DMS79 (cell line): Measurements from ENCODE around the gene NSMF.

Source experiments
- DNase-seq: peaks from one replicate; lab custom pipeline; 2025; lab: John Stamatoyannopoulos, UW

Gene NSMF

DNA sequence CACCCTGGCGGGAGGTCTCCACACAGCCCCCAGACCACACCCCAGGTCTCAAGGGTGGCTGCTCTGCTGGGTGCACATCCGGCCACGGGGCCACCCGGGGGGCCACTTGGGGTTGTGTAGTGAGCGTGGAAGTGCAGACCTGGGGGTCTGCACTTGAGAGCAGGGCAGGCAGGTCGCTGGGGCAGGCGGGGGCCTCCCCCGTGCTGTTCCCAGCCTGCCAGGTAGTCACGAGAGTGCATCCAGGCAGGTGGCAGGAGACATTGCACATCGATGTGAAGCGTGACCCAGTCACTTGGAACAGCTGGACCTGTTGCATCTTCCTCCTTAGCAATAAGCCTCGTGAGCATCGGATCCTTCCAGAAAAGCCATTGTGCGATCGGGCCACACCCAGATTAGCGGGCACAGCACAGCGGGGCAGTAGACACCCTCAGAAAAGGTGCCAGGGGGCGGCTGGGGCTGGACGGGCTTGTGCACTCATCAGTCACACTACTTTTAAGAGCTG is 13.2 kb downstream of the NSMF start:
- DNase-seq, result peak; percentile 11

DNA sequence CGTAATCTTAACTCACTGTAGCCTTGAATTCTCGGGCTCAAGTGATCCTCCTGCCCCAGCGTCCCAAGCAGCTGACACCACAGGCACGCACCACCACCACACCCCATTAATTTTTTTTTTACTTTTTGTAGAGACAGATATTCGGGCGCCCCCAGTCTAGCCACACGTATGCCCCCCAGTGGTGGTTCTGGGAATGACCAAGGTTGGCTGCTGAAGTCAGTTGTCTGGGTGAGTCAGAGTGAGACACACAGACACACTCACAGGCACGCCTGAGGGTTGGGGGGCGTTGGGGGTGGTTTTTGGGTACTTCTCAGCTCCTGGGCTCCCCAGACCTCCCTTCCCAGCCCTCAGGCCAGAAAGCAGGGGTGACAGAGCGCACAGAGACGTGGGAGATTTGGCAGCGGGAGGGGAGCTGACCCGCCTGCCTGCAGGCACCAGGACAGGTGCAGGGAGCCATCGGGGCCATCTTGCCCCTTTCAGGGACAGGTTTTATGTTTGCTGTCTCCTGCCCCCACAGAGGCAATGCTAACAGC is 13.8 kb downstream of the NSMF start:
- no peak for DNase-seq

DNA sequence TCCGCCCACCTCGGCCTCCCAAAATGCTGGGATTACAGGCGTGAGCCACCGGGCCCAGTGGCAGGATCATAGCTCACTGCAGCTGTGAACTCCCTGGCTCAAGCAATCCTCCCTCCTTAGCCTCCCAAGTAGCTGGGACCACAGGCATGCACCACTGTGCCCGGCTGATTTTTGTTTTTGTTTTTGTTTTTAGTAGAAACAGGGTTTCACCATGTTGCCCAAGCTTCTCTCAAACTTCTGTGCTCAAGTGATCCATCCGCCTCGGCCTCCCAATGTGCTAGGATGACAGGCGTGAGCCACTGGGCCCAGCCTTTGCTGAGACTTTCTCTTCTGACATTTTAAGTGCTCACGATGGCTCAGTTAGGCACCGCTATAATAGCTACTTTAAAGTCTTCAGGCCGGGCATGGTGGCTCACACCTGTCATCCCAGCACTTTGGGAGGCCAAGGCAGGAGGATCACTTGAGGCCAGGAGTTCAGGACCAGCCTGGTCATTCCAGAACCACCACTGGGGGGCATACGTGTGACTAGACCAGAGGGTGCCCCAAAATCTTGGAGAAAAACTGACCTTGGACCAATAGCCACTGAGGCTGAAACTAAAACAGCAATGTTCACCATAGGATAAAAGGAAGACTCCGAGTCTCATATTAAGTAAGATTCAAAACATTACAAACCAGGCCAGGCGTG is 14.9 kb downstream of the NSMF start:
- DNase-seq, result no peak

DNA sequence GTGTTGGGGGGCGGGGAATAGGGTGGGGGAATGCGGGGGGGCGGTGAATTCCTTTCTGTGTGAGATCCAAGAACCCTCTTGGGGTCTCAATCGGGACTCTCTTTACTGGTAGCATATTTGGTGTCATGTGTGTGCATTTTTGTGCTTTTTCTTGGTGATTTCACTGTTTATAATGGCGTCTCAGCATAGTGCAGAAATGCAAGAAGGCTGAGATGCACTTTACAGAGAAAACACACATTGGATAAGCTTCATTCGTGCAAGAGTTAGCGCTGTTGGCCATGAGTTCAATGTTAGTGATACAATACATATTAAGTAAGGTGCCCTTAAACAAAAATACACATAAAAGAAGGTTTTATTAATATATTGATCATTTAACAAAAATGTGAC is 17.2 kb downstream of the NSMF start:
- DNase-seq, result no peak

DNA sequence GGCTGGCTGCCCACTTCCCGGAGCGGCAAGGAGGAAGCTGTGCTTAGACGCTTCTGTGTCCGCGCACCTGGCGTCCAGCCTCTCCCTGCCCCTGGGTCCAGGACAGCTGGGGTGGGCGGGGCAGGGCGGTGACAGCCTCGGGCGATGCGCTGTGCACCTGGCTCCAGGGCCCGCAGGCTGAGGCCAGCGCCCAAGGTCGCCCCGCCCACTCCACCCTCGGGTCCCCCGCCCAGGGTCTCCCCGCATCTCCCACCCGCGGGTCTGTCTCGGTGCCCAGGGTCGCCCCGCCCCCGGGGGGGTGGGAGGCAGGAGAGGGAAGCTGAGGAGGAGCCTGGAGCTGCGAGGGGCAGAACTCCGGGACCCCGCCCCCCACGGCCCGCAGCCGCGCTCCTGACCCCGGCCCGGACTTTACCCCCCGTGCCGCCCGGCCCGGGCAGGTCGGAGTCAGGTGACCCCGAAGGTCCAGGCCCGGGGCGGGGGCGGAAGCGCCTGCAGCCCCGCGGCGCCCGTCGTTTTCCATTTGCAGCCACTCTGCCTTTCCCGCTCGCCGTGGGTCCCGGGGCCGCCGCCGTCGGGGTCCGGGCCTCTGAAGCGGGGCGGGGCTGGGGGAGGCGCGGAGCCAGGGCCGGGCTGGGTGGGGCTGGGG is 17.7 kb downstream of the NSMF start, which contains the start of gene ENTPD8:
Gene ENTPD8 (minus strand): TSS at position 69 of the 646 bp plus-strand sequence. CDS start 3,072 bp downstream, outside the sequence.
- DNase-seq, result peak; percentile 59

DNA sequence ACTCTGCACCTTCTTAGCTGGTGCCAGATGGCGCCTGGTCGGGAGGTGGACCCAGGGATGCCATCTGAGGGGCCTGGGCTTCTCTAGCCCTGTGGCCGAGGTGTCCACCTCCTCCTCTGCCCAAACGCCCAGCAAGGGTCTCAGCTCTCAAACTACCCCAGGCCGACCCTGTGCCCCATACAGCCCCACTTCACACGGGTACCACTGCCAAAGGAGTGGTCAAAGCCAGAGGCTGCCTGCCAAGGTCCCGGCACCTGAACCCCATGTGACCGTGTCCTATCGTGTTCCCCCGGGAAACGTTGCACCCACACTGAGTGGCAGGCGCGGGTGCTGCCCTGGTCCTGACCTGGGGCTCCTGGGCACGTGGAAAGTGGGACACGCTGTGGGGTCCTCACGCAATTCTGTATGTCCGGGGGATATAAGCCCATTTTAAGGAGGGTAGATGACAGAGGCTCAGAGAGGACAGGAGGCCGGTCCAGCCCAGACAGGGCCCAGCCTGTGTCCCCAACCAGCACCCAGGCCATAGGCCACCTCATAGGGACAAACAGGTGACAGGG is 19.9 kb downstream of the NSMF start:
- DNase-seq, result no peak

DNA sequence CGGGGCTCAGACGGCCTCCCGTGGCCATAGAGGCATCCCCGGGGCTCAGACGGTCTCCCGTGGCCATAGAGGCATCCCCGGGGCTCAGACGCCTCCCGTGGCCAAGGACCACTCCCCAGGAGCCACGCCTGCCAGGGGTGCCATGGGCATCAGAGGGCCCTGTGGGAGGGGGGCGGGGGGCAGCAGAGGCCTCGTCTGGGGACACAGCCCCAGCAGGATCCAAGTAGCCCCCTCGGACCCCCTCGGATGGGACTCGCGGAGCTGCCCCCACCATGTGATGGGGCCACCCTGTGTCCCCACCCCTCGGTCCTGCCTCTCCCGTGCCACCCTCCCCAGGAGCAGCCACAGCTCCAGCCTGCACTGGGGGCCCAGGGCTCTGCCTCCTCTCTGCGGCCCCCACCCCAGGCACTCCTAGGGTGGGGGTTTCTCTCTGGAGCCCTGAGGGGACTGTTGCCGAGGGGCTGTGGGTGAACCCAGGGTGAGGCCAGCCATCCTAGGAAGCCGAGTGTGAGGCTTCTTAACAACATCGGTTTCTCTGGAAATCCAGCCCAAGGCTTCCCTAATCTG is 20.5 kb downstream of the NSMF start:
- DNase-seq, result no peak

DNA sequence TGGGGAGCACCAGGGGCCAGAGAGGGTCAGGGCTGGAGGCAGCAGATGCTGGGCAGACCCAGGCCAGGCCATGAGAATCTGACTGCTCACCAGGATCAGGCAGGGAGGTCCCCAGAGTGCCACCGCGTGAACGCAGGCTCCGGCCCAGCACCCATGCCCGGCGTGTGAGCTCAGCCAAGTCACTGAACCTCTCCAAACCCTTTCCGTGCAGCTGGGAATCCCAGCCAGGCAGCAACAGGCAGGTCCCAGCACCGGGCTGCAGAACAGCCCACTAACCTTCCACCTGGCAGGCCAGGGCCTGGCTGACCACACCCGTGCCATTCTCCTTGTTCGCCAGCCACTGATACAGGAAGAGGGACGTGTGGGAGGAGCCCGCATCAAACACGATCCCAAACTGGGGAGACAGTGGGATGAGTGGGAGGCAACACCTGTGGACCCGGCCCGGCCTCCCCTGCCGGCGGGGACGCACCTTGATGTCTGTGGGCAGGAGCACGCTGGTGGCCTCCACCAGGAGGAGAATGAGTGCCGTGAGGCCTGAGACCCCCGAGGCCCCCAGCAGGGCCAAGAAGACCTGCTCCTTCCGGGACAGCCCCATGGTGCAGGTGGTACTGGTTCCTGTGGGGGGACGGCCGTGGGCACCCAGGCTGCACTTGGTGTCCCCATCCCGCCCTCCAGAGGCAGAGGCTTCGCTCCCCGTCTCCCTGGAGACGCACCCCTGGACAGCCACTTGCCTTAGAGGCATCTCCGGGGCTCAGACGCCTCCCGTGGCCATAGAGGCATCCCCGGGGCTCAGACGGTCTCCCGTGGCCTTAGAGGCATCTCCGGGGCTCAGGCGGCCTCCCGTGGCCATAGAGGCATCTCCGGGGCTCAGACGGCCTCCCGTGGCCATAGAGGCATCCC is 21.2 kb downstream of the NSMF start:
- DNase-seq, result no peak

DNA sequence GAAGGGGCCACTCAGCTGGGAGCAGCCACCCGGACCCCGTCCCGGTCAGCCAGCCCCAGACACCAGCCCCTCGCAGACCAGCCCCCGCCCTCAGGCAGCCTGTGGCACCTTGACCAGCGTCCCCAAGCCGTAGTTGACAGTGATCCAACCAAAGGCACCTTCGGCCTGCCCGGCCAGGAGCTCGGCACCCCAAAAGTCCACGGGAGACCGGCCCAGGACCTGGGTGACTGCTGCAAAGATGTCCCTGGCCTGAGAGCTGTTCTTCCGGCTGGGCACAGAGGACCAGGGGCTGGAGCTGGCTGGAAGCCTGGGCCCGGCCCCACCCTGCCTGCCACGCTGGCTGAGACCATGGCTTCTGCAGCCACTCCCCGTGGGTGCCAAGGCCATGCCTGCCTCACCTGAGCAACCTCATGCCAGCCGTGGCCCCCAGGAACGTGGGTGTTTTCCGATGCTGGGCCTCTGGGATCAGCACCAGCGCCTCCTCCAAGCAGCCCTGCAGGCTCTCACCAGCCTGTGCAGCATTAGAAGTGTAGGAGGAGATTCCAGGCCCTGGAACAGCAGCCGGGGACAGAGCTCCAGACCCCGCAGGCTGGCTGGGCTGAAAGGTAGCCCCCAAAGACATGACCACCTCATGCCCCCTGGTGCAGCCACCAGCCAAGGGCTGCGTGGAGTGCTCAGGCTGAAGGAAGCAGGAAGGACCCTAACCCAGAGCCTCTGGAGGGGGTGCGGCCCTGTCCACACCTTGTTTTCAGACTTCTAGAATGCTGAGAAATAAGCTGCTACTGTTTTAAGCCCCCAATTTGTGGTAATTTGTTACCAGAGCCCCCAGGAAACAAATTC is 22.2 kb downstream of the NSMF start:
- DNase-seq, result no peak

DNA sequence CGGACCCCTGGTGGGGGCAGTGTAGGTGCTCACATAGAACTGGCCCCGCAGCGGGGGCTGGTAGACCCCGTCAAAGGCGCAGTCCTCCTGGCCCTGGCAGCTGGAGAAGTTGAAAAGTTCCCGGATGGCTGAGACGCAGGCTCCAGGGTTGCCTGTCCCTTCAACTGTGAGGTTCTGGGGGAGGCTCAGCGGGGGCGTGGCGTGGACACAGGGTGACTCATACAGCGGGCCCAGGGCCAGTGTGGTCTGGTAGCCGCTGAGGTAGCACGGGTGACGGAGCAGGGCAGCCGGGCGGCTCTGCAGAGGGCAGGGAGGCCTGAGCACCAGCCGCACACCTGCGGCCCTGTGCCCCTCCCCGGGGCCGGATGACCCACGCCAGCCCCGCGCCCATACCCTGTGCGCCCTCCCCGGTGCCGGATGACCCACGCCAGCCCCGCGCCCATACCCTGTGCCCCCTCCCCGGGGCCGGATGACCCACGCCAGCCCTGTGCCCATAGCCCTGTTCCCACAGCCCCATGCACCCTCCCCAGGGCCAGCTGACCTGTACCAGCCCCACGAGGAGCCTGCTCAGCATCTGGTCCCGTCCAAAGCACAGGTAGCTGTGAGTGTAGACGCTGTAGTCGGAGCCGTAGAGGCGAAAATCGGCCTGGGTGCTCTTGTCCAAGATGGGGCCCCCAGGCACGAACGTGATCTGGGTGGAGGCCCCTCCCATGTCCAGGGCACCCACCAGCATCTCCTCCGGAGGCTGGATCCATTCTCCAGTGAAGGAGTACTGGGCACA is 23.0 kb downstream of the NSMF start:
- no peak for DNase-seq

DNA sequence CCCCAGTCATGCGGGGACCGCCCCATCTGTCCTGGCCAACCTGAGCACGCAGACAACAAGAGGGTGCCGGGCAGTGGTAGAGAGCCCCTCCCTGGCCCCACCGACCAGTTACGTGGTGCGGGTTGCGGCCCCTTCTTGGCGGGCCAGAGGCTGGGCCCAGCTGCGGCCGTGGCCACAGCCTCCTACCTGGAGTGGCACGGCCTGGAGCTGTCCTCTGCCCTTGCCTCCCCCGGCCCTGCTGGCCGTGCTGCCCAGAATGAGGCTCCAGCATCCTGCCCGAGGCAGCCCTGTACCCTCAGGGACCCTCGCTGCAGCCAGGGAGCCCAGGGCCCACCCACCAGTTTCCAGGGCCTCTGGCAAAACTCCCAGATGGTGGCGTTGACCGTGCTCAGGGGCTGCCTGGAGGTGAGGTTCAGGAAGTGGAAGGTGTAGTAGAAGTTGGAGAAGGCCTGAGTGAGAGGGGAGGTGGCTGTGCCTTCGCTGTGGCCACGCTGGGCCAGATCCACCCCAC is 23.7 kb downstream of the NSMF start:
- DNase-seq, result no peak

DNA sequence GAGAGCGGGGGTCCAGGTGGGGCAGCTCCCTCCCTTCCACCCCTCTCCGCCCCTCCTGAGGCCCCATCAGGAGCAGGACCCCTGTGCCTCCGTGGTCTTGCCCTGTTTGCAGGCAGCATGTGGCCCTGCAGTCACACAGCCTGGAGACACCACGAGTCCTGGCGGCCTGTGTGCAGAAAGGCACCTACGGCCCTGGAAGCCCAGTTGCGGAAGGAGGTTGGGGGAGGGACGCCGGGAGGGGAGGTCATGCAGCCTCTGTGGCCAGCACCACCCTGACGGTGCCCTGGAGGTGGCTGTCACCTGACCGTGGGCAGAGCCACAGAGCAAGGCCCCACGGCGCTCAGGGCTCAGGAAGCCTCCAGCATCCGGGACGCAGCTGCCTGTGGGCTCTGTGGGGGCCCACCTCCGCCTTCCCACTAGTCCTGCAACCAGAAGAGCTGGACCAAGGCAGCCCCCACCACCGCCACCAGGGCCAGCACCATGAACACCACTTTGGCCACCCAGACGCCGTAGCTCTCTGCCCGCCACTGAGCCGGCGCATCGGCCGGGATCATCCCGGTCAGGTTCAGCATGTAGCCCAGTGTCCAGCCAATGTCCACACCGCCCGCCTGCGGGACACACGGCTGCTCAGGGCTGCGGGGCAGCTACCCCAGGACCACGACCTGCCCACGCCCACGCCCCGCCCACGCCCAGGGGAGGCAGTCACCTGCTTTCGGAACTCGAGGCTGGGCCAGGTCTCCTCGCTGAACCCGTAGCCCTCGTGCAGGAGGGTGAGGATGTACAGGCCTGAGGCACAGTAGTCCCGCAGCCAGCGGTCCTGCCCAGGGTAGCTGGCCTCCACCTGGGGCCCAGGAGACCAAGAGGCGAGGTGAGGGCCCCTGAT is 24.4 kb downstream of the NSMF start:
- no peak for DNase-seq

DNA sequence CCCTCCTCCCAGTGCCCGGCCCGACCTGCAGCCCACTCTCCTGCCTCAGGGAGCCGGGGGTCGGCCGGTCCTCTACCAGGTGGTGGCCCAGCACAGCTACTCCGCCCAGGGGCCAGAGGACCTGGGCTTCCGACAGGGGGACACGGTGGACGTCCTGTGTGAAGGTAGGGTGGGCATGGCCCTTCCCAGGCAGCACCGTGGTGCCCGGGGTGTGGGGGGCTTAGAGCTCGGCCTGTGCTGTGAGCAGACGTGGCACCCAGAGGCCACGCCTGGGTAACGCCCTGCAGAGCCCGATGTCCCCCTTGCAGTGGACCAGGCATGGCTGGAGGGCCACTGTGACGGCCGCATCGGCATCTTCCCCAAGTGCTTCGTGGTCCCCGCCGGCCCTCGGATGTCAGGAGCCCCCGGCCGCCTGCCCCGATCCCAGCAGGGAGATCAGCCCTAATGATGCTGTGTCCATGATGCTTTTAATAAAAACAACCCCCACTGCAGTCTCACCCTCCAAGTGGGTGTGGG is 25.2 kb downstream of the NSMF start:
- no peak for DNase-seq

DNA sequence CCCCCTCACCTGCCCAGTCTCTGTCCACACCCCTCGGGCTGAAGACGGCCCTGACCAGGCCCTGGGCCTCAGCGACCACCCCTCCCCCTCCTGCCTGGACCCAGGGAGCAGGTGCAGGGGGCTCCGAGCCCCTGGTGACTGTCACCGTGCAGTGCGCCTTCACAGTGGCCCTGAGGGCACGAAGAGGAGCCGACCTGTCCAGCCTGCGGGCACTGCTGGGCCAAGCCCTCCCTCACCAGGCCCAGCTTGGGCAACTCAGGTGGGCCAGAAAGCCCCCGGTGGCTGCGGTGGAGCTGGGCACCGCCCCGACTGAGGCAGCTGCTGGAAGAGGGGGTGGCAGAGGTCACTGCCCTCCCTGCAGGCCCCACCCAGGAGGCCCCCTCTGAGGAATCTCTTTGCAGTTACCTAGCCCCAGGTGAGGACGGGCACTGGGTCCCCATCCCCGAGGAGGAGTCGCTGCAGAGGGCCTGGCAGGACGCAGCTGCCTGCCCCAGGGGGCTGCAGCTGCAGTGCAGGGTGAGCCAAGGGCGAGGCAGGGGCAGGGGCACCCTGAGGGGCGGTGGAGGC is 25.7 kb downstream of the NSMF start:
- no peak for DNase-seq

DNA sequence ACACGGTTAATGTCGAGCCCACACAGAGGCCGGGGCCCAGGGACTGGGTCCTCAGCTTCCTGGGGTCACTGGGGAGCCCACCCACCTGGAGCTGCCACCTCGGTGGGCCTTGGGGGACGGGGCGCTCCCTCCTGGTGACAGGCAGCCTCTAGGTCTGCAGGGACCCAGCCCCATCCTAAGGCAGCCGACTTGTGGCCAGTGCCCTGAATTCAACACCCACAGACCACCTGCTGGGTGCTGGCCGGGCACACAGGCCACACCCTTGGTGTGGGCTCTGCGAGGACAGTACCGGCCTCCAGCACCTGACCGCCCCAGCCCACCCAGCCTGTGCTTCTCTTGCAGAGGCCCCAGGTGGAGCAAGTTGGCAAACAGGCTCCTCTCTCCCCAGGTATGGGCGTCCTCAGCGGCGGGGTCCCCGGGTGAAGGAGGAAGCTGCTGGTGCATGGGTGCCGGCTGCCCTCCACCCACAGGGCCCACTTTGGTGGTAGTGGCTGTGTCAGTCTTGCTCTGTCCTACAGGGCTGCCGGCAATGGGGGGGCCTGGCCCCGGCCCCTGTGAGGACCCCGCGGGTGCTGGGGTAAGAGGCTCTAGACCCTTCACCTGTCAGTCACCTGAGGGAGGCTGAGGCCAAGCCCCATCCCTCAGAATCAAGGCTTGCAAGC is 26.3 kb downstream of the NSMF start:
- DNase-seq, result no peak

DNA sequence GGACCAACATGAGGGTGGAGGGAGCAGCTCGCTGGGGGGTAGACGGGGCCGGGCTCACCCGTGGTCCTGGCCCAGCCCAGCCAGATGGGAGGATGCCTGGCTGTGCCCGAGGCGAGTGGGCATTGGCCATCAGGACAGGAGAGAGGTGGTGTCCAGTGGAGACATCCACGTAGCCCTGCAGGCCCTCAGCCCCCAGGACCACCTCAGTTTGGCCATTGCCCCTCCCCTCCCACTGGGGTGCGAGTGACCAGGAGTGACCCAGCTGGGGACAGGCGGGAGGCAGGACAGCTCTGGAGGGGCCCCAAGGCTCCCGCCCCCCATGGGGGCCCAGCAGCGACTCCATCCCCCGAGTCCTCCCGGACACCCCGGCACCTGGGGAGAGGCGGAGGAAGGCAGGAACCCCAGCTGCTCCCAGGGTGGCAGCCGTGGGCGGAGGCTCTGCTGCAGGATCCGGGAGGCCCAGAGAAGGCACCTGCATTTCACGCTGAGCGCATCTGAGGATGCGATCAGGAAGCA is 27.7 kb downstream of the NSMF start:
- no peak for DNase-seq

DNA sequence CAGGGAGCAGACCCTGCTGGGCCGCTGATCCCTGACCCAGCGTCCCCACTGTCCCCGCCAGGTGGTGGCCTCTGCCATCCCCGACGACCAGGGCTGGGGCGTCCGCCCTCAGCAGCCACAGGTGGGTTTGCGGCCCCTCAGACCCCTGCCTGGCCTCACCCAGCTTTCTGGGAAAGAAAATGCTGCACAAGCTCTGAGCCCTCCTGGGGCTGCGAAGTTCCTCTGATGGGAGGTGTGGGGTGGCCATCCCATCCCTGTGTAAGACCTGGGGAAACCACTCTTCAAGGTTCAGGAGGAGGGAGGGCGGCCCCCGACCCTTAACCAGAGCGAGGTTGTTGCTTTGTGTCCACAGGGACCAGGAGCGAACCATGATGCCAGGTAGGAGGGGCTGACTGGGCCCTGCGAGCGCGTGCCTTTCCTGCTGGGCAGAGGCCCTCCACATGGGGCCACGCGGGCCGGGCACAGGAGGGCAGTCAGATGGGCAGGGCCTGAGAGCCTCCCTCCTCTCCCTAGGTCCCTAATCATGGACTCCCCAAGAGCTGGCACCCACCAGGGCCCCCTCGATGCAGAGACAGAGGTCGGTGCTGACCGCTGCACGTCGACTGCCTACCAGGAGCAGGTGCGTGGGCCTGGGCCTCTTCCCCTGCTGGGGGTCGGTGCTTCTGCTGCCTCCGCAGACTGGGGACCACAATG is 28.3 kb downstream of the NSMF start:
- DNase-seq, result no peak
